Right kidney (tissue), 1 donor: ENCODE data around the gene TRIM71.
"Not testable (repeated sequence)": the region's sequence is repeated elsewhere in the genome, so short reads cannot be mapped to it uniquely, and the experiment has no call there.

Source experiments
- DNase-seq: peaks from one replicate; pipeline ENCODE4 v3.0.0-alpha.2; 2016

Gene TRIM71

DNA sequence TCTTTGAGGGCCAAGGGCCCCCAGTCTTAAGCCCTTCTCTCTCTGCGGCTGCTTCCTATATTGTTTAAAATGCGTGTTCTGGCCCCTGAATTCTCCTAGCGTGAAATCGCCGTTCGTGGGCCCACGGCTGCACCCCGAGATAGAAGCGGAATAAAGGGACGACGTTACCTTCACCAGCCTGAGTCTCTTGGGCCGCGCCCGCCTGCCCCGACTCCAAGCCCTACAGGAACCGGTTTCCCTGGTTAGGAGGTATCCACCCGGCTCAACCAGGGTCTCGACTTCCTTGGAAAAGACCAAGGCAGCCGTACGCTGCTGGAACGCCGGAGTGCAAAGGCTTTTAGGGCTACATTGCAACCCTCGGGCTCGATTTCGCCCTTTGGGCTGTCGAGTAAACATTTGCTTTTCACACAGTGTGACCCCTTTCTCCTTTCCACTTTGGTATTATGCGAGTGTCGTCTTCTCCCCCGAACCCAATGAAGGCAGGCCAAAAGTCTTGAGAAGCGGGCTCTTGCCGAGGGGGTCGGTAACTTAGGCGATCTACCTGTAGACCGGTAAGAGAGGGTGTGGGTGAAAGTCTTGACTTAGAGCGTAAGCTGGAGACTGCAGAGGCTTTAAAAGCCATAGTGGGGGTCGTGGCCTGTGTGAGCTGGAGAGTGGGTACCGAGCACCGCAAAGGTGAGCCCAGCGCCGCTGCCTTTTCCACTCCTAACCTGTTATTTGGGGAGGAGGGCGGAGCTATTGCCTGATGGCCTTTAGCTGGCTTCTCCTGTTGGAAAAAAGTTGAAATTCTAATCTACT is 2.0 kb downstream of the TRIM71 start:
- peak; percentile 76 for DNase-seq

DNA sequence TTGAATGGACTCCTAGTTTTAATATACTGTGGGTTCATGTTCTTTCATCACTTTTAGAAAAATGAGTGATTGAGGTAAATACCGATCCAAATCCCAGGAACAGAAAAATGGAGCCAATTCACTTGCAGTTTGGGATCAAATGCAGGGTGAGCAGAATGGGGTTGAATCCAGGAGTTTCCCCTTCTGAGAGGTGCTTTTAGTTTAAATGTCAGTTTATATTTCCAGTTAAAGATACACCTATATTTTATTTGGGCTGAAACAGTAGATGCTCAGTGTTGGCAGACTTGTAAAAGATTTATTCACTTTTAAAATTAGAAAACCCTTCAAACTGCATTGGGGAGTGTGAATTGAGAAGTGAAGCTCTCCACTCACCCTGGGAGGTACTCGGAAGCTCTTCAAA is 2.6 kb downstream of the TRIM71 start:
- no peak for DNase-seq

DNA sequence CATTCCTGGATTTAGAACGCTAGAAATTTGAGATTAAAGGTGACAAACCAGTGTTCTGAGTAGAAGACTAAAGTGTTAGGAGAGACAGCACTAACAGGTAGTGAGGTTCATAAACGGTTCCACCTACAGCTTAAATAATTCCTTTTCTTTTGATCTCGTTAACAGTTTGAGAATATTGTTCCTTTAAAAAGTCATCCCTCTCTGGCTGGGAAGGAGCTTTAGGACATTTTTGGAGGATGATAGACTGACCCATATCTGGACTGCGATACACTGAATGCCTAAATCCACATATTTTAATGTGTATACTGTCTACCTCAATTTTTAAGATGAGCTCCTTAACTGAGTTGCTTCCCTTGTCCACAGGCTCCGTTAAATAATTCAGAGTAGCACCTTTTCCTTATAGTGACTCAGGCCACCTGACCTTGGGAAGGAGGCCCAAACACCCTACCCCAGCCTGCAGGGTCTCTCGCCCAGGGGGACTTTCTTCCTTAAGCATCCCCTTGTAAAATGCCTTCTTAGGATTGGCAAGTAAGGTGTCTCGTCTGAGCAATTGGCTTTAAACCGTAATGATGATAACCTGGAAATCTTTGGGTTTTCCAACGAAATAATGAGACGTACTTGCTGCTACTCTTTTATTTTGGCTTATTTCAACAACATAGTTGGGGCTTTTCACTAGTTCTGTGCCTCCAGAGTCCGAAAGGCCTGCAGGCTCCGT is 3.3 kb downstream of the TRIM71 start:
- no peak for DNase-seq

DNA sequence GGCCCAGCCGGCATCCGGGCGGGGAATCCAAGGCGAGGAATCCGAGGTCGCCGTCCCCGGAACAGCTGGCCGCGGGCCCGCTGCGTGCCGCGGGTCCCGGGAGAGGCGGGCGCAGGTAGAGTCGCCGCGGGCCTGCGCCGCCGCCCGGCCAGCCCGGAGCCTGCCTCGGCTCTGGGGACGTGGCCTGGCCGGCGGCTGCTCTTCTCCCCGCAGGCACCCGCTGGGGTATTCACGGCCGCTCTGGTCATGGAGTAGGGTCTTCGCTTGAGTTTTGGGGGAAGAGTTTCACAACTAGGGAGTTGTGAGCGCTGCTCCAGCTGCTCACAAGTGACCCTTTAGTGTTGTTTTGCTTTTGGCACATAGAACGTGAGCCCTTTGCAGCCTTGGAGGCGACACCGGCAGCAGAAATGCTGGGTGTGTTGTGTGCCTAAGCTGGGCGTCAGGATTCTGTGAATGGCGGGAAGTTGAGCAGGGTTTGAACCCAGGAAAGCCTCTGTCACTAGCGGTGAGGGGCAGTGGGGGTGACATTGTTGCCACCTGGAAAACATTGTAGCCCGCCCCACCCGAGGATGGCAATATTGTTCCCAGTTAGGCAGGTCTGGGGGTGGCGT is 4.0 kb downstream of the TRIM71 start:
- DNase-seq: peak; percentile 80

DNA sequence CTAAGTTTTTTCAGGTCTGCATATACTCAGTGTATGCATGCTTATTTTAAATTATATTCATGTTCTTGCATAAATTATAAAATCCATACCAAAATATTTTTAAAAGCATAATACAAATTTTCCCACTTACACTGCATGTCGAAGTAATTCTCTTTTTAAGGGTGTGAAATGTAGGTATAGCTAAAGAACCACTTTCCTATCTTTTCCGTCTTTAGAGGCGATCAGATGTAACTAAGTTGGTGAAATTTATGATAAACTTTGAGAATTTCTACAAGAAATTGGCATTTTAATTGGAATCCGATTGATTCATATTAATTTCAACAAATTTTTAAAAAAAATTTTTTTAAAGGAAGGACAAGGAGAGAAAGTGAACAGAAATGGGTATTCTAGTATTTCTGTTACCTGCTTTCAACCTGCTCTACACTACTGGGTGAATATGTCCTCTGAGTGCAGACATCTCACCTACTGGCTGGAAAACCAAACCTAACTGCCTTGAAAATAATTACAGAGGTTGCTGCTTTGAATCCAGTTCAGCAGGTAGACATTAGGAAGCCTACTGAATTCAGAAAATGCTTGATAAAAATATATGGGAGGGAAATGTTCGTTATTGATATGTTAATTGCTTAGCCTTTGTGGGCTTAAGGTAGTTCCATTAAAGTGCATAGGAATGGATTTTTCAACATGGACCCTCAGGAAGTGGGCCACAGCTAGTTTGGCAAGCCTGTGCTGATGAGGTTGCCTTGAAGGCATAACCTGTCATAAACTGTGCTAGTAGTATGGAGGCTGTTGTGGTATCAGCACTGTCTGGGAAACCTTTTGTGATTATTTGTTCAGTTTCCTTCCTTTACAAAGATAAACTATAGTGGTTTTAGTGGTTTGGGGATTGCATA is 5.1 kb downstream of the TRIM71 start:
- DNase-seq: no peak

DNA sequence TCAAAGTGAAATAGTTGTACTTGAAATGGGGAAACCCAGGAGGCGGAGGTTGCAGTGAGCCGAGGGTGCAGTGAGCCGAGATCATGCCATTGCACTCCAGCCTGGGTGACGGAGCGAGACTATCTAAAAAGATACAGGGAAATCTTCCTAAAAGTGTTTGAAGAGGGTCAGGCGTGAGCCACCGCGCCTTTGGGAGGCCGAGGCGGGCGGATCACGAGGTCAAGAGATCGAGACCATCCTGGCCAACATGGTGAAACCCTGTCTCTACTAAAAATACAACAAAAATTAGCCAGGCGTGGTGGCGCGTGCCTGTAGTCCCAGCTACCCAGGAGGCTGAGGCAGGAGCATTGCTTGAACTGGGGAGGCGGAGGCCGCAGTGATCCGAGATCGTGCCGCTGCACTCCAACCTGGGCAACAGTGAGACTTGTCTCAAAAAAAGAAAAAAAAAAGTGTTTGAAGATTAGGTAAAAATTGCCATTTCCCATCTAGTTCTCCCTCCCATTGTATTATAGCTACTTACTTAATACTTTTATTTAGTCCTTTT is 5.9 kb downstream of the TRIM71 start:
- DNase-seq: not testable (repeated sequence)

DNA sequence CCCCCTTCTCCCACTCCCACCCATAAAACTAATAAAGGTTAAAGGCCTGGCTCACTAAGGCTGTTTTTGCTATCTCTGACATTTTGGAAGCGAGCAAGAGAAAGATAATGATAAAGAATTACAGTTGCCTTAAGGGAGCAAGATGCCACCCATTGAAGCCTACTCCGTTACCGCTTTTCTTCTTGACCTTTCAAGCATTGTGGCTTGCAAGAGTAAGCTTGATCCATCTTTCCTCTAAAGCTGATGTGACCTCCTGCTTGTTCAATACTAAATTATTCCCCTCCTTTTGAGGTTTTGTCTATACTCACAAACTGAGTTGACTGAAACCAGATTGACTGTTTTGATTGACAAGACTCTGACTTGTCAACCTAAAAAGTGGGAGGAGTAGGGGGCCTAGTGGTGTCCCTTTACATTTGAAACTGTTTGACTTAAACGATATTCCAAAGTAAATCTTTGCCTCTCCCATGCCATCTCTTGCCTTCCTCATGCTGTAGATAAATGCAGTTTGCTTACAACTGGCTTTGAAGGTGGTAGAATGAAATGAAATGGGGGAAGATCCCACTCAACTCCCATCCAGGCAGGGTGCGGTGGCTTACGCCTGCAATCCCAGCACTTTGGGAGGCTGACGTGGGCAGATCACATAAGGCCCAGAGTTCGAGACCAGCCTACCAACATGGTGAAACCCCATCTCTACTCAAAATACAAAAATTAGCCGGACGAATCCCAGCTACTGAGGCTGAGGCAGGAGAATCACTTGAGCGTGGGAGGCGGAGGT is 8.0 kb downstream of the TRIM71 start:
- DNase-seq: no peak

DNA sequence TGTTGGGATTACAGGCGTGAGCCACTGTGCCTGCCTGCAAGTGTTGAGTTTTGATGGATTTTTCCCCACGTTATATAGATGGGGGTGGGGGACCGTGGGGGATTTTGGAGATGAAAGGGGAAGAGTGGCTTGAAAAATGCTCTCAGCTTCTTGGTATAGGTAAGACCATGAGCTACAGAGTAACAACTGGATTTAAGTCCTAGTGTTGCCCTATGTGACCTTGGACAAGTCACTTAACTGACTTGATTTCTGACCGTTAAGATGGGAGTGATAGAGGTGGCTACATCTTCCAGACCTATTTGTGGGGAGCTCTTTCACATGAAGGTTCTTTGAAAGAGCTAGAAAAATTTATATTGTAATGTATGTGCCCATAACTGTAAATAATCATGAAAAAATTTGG is 13.3 kb downstream of the TRIM71 start:
- DNase-seq: no peak

DNA sequence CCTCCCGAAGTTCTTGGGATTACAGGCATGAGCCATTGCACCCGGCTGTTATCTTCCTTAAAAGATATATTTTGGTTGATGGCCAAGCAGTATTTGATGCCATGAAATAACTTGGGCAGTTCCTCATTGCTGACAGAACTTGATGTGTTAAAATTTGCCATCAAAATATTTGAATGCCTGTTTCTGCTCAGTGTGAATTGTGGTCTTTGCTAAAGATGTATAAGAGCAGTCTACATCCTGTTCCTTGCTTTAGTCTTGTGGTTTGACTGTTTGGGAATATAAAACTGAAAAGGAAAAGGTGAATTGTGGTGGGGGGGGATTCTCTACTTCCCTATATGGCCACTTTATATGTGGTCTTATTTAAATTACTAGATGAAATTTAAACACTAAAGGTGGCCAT is 14.0 kb downstream of the TRIM71 start:
- DNase-seq: no peak

DNA sequence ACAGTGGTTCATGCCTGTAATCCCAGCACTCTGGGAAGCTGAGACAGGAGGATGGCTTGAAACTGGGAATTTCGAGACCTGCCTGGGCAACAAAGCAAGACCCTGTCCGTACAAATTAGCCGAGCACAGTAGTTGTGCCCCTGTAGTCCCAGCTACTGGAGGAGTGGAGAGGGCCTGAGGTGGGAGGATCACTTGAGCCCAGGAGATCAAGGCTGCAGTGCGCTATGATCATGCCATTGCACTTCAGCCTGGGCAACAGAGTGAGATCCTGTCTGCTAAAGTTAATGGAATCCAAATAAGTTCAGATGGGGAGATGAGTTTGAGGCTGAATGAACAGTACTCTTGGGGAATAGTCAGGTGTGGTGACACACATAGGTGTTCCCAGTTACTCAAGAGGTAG is 14.4 kb downstream of the TRIM71 start:
- no peak for DNase-seq

DNA sequence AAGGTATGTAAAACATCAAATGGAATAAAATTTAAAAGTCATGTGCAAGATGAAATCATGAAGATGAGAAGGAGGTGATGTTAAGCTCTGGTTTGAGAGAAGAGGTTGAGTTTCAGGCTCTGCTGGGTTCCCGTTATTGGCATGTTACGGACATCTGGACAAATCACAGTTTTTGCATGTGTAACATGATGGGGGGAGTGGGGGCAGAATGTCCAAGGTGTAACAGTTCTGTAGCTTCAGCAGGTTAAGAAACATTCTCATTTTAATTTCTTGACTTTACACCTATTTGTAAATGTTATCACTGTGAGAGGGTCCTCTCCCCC is 17.2 kb downstream of the TRIM71 start:
- no peak for DNase-seq

DNA sequence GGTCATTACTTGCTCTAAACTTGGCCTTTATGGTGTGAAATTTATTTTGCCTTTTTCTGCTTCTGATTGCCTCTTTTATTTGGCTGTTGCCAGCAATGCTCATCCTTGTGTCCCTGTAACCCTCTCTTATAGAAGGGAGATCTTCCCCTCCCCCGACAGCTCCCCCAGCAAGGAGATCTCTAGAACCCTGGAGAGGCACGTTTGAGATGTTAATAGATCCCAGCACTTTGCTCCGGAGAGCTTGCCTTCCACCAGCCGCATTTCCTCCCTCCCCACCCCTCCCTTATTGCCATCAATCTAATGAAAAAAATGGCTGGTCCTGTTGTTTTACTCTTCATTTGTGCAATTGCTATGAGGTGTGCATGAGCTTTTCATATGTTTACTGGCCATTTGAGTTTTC is 18.2 kb downstream of the TRIM71 start:
- DNase-seq: no peak

DNA sequence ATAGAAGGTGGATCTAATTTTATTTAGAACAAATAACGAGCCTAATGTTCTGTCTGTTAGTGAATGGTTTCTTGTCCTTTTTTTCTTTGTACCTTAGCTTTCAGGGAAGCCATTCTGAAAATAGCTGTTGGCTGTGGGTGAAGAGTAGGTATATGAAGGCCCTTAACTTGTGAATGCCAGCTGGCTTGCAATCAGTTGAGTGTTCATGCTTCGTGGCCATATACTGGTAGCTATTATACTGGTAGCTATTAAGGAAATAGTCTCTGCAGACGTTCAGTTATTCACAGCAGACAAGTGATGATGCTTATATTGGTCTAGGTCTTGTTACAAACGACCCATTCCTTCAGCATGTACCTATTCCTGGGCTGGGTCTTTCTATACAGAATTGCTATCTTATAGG is 18.8 kb downstream of the TRIM71 start:
- DNase-seq: no peak

DNA sequence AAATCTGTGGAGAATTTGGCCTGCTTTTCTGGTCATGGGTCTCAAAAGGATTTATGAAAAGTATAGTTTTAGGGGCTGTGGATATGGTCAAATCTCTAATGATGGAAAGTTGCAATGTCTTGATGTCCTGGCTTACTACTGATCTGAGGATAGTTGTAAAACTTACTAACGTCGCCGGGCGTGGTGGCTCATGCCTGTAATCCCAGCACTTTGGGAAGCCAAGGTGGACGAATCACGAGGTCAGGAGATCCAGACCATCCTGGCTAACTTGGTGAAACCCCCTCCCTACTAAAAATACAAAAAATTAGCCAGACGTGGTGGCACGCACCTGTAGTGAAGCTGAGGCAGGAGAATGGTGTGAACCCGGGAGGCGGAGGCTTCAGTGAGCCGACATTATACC is 19.6 kb downstream of the TRIM71 start:
- DNase-seq: no peak

DNA sequence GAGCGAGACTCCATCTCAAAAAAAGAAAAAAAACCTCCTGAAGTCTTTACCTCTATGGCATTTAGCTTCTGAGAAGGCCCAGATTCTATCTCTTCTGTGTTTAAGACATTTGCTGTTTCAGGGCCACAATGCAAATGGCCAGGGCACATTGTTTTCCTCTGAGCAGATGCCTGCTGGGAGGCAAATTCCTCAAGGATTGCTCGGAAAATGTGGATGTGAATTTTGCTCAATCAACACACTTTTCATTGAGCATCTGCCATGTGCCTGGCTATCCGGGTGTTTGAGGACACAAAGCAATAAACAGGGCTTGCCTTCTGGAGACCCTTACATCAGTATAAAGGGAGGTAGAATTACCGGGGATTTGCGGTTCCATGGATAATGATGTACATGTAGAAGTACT is 20.0 kb downstream of the TRIM71 start:
- DNase-seq: no peak

DNA sequence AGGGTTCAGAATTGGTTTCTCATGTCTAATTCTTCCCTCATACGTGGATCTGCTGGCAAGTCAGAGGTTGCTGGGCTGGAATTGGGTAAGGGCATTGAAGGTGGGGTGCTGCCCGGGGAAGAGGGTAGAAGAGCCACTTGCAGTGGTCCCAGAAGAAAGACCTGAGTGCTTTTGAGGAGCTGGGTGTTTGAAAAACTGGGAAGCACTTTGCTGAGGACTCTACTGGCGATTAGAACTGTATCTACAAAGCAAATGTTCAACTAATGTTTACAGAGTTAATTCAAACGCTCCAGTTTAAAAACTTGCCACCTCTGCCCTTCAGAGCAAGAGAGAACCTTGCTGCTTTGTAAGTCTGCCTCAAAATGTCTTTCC is 21.9 kb downstream of the TRIM71 start:
- DNase-seq: no peak

DNA sequence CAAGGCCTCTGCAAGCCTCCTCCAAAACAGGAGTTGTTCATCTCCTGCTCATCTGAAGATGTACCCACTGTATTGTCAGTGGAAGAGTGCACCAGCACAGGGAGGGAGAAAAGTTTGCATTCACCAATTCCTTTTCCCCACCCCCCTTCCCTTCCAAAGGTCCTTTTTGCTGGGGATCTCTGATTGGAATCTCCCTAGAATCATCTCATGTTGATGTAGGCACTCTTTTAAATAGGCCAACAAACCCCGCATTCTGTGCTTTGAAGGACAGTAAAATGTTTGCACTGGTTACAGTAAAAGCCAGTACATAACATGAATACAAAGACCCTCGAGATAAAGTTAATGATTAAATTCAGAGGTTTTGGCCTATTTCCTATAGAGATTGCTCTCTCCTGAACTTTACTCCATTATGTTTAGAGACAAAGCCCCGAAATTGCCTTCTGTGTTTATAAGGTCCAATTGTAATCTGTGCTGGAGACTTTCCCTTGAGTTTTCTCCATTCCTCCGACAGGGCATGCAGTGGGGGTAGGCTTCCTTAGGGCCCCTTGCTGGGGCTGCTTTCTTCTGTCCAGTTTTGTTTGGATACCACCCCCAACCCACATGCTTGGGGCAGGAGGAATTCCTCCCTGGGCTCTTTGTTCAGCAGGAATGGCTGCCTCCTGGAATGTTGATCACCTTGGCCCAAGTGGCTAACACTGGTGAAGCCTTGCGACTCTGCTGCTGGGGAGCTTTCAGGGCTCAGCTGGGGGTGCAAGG is 22.5 kb downstream of the TRIM71 start:
- DNase-seq: no peak

DNA sequence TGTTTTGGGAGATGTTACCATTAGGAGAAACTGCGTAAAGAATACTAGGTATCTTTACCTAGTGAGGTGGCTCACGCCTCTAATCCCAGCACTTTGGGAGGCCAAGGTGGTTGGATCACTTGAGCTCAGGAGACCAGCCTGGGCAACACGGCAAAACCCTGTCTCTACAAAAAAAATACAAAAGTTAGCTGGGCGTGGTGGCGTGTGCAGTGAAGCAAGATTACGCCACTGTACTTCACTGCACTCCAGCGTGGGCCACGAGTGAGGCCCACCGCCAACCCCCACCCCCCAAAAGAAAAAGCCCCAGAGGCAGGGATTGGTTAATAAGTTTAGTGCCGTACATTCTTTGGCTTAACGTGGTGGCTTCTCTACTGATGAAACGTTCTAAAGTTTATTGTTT is 23.5 kb downstream of the TRIM71 start:
- no peak for DNase-seq

DNA sequence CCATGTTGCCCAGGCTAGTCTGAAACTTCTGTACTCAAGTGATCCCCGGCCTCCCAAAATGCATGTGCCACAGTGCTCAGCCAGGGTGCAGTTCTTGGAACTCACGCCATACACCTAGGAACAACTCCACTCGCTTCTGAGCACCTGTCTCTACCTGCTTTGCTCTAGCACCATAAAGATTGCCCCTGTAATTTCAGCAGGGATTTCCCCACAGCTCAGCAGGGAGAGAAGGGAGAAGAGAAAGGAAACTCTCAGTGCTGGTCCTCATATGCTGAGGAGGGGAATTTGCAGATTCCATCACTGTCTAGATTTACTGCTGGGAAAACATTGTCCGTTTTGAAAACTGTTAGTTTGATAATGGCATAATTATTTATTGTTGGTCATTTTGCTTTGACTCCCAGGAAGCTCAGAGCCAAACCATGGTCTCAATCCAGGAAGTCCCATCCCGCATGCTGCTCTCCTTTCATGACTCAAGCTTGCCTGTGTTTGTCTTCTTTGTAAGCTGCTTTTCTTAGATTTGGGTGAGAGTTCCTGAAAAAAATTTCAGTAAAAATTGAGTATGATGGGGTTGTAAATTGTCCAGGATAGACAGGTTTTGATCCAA is 24.2 kb downstream of the TRIM71 start:
- no peak for DNase-seq

DNA sequence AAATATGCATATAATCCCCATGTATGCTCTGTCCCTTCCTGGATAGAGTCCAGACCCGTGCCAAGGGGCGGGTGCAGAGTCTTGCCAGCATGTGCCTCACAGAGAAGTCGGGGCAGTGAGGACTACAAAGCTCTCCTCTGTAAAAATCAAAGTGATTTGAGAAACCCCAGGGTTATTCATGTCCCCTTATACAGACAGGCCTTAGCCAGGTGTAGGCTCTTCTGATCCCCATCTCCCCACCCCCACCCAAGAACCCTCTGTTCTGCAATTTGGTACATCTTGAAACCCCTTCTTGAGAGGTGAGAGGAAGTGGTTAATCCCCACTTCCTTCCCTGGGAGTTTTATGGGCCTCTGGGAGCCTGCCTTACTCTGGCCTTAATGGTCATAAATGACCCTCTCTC is 24.7 kb downstream of the TRIM71 start:
- no peak for DNase-seq

DNA sequence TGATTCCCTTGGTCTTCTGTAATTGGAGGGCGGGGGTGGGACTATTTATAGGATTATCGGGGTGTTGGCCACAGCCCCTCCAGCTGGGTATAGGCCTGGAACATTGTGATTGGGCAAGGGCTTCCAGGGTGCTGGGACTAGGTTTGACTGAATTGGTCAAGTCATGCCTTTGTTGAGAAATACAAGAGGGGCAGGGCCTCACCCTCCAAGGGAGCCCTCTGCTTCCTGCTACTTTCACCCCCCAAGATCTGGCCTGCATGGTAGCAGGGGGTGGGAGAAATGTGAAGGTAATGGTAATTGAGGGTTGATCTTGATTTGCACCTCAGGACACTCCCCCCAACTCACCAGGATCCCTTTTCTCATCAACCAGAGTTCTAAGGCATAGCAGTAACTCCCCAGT is 25.2 kb downstream of the TRIM71 start:
- no peak for DNase-seq
